ENCODE measurements around the gene CATSPERB. TPM values are rescaled to one million over a fixed set of nuclear protein-coding genes. Genes with fewer than 3 reads are reported as not detected.

CATSPERB gene
- total and polyA plus RNA-seq, 2 of the 8 experiments (the other 6 are each of a cell fraction or from before 2014, with no cell fraction given) = 0.11 to 0.30 TPM

GRCh38 chr14:91681893-91682563 is 49.9 kb downstream of the CATSPERB start:
- no peaks in the 10 kb centered on the region for H4K20me1 ChIP-seq (replicated peaks in 1 of 2; ENCODE audit: control insufficient read depth in 1 of 2, insufficient read depth in 2 of 2, low read length in 2 of 2)
- WGBS, 2 experiments (ENCODE audit: extremely low coverage in 1 of 2, insufficient coverage in 1 of 2, insufficient read length in 1 of 2, insufficient replicate concordance in 2 of 2, low coverage in 1 of 2, low lambda C conversion rate in 2 of 2, missing lambda C conversion rate in 1 of 2) = 98% methylated on average over 4 of the region's 4 CpGs; no CpG with 5 or more reads in 1 of the 2 experiments
- H2BK20ac ChIP-seq (ENCODE audit: low read length) = no peak overlapping the region
- H3K23me2 ChIP-seq (ENCODE audit: low read depth, low read length) = no peaks in the 10 kb centered on the region
- H3K9ac ChIP-seq (replicated peaks in 1 of 4; ENCODE audit: extremely low read depth in 1 of 4, low read depth in 3 of 4, low read length in 3 of 4) = no peak overlapping the region
- FAIRE-seq (no peak), DNase-seq (ENCODE audit: low read depth in 1 of 2, low spot score in 2 of 2) (no peak)
- peaks cover 20 to 36% of the 10 kb centered on the region in 2 experiments for H3K9me3 ChIP-seq (ENCODE audit: insufficient read depth in 2 of 2, low read depth in 1 of 2, low read length in 1 of 2)
- H3K27ac ChIP-seq (ENCODE audit: low read depth, low read length) = no peak overlapping the region
- no peaks in the 10 kb centered on the region for H3K27me3 ChIP-seq (replicated peaks in 1 of 4; ENCODE audit: control insufficient read depth in 3 of 4, extremely low read depth in 1 of 4, insufficient read depth in 3 of 4, low read length in 3 of 4)
- no peak for TF ChIP-seq ATF3 (IDR thresholded peaks at IDR 0.05; ENCODE audit: insufficient read depth, low read depth, low read length)
- TF ChIP-seq PHF8 (conservative IDR thresholded peaks at IDR 0.05; ENCODE audit: low read depth, low read length) = no peak
- no peak for TF ChIP-seq GABPA (IDR thresholded peaks at IDR 0.05; ENCODE audit: borderline replicate concordance, insufficient read depth, low read length)
- no peak for TF ChIP-seq SP2 (IDR thresholded peaks at IDR 0.05; ENCODE audit: low read length)
- H3K23ac ChIP-seq (ENCODE audit: insufficient read length) = no peak overlapping the region
- H2BK5ac ChIP-seq (ENCODE audit: low read depth, low read length) = no peak overlapping the region
- H4K8ac ChIP-seq (ENCODE audit: extremely low read depth, insufficient read depth, low read length) = no peak overlapping the region
- H2AFZ ChIP-seq (ENCODE audit: low read length) = no peak overlapping the region
- no peak overlapping the region for H3K4me3 ChIP-seq (ENCODE audit: extremely low read depth in 1 of 4, insufficient read depth in 2 of 4, low read depth in 3 of 4, low read length in 4 of 4)
- H3K4me2 ChIP-seq (ENCODE audit: insufficient read depth in 1 of 2, low read depth in 2 of 2, low read length in 2 of 2) = no peak overlapping the region
- no peak overlapping the region for H2BK120ac ChIP-seq (replicated peaks; ENCODE audit: low read depth, low read length)
- H3K14ac ChIP-seq (ENCODE audit: insufficient read length) = no peak overlapping the region
- H4K91ac ChIP-seq (replicated peaks; ENCODE audit: insufficient read length, low read length) = no peak overlapping the region
- H3K4ac ChIP-seq (replicated peaks; ENCODE audit: insufficient read length, low read depth, low read length) = no peak overlapping the region
- no peak overlapping the region for H3K56ac ChIP-seq (replicated peaks; ENCODE audit: insufficient read length, low read depth, low read length)
- H3K4me1 ChIP-seq (replicated peaks in 1 of 4; ENCODE audit: control insufficient read depth in 3 of 4, insufficient read depth in 4 of 4, low read length in 3 of 4) = no peaks in the 10 kb centered on the region
- H3K36me3 ChIP-seq (ENCODE audit: control insufficient read depth in 2 of 4, insufficient read depth in 4 of 4, low read length in 3 of 4) = no peaks in the 10 kb centered on the region
- H3K79me2 ChIP-seq (ENCODE audit: control insufficient read depth in 1 of 2, insufficient read depth in 2 of 2, low read length in 2 of 2) = no peaks in the 10 kb centered on the region
- H3K79me1 ChIP-seq (ENCODE audit: low read depth, low read length) = no peaks in the 10 kb centered on the region
- H2BK15ac ChIP-seq (ENCODE audit: low read length) = no peak overlapping the region
- CTCF ChIA-PET (ENCODE audit: partially characterized antibody) = no interaction called here
- H4K5ac ChIP-seq (ENCODE audit: insufficient read length, low read depth, low read length) = no peak overlapping the region
- H2AK5ac ChIP-seq (ENCODE audit: low read depth, low read length) = no peak overlapping the region
- POLR2A ChIA-PET (ENCODE audit: partially characterized antibody) = no interaction called here
- H3K18ac ChIP-seq (ENCODE audit: extremely low read depth, low read length) = no peak overlapping the region
- H2BK12ac ChIP-seq (ENCODE audit: low read depth, low read length) = no peak overlapping the region

All from H1 (cell line).